Pancreas (tissue), 10 donors: ENCODE measurements around the gene TEAD2. TPM values are rescaled to one million over a fixed set of nuclear protein-coding genes. Genes with fewer than 3 reads are reported as not detected.
"Not testable (repeated sequence)": the region's sequence is repeated elsewhere in the genome, so short reads cannot be mapped to it uniquely, and the experiment has no call there.

Experiments
- ATAC-seq, 4 donors: fragments of 200-7000 bp; cut with Tn5 transposase; one replicate each; pipeline versions ENCODE4 v1.8.0 to v1.9.1; 2020; ENCODE audit warnings: mild to moderate bottlenecking in 4 of 4, moderate library complexity in 4 of 4
- DNase-seq, 6 donors: peaks; one replicate each; pipeline ENCODE4 v3.0.0-alpha.2; 2020
- FAIRE-seq: peaks from 2 replicates; lab custom pipeline; 2012; peaks lifted over from hg19 to GRCh38; lab: Jason Lieb, UNC
- H3K27ac ChIP-seq, 4 donors: fragments of 200-600 bp; sonication (generic); 1 replicate in 3 of 4; 2 replicates in 1 of 4; pipeline versions ENCODE4 v1.5.0 to v1.8.0; 2020
- H3K27me3 ChIP-seq, 4 donors: fragments of 200-600 bp; one replicate each; pipeline ENCODE4 v1.8.0; 2021
- H3K36me3 ChIP-seq, 3 donors: fragments of 200-600 bp; sonication (generic) in 1 of 3; one replicate each; pipeline versions ENCODE4 v1.5.0 to v1.8.0; 2020 to 2021
- H3K4me1 ChIP-seq, 3 donors: fragments of 200-600 bp; one replicate each; pipeline ENCODE4 v1.8.0; 2021
- H3K4me3 ChIP-seq, 4 donors: fragments of 200-600 bp; sonication (generic) in 2 of 4; one replicate each; pipeline versions ENCODE4 v1.5.0 to v1.8.0; 2020 to 2021
- H3K9me3 ChIP-seq, 4 donors: fragments of 200-600 bp; one replicate each; pipeline ENCODE4 v1.8.0; 2021
- CTCF ChIP-seq, 4 donors: fragments of 200-600 bp; sonication (generic) in 3 of 4; IDR thresholded peaks; one replicate each; pipeline versions ENCODE4 v1.5.0 to v1.8.0; 2021; ENCODE audit warnings: antibody characterized with exemption in 4 of 4
- WGBS, 2 donors: extraction: QIAGEN DNeasy Blood & Tissue Kit; methylation state at CpG; one replicate each; pipeline ENCODE4 v1.1.7; 2013; 5-methylcytosine and 5-hydroxymethylcytosine counted together
- intact Hi-C, 3 donors: fragments of 100-400 bp; cut with DNase I; formaldehyde crosslinking; loops; one replicate each; pipeline versions ENCODE4 v1.11.1 to v1.14.2; 2022
- polyA plus RNA-seq, 2 donors: library from polyadenylated mRNA; stranded (reverse); fragments of 200-250 nt; gene quantifications; one replicate each; pipeline ENCODE4 v1.2.3, GENCODE V29; 2013
- total RNA-seq, 6 donors: library from RNA; stranded (reverse); fragmentation: NEBNext Ultra II Directional in 4 of 6; extraction: Animal tissue kit (Norgen Biotek cat#: 25700) in 4 of 6; gene quantifications; one replicate each; pipeline versions ENCODE4 v1.2.1 to v1.2.4, GENCODE V29; 2021 to 2023
- donor health status: healthy with polysubstance abuse.
- donor health status: DM: no; HTN: no; CAD: no; lungs with moderate emphysema.
- donor health status: DM: no; HTN: no; CAD: no.
- donor health status: control.
- donor health status: control.
- donor health status: Bipolar disorder and iron deficiency.
- donor health status: DM: yes; HTN: yes; CAD: no.
- donor health status: DM: no; HTN: no; CAD: no.
- donor health status: DM: no; HTN: no; CAD: no.
- donor health status: DM: yes; HTN: yes; CAD: no.

Gene TEAD2
- total and polyA plus RNA-seq, 8 donors = 10.5 to 30.6 (median 14.7) TPM

GRCh38 chr19:49333811-49334288 lies 28.4 kb downstream of the TEAD2 start:
- intact Hi-C loops = no loop called here
- Histone ChIP-seq H3K27ac (no peak overlapping the region), H3K36me3 (peaks cover 0 to 7% (median 0%) of the 10 kb centered on the region in 3 donors), H3K27me3 (no peaks in the 10 kb centered on the region), H3K4me3 (no peak overlapping the region), H3K9me3 (no peaks in the 10 kb centered on the region), H3K4me1 (no peaks in the 10 kb centered on the region)
- WGBS, 2 donors = 68 to 80% methylated on average over 8 of the region's 8 CpGs
- FAIRE-seq (no peak), DNase-seq (peak in 1 of 6 donors; percentile 24), ATAC-seq (no peak)
- TF ChIP-seq CTCF (IDR thresholded peaks at IDR 0.05) = no peak

DNA sequence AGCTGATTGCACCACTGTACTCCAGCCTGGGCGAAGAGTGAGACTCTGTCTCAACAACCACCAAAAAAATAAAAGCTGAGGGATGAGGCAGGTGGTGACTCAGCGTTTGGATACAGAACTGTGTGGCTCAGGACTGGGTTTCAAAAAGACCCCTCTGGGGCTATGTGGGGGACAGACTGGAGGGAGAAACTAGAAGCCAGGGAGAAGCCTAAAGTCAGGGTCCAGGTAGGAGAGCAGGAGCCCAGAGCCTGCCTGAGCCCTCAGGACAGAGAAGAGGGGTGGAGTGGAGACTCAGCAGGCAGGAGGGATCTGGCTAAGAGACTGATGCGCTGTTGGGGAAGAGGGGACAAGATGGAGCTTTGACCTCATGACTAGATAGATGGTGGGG lies 28.8 kb downstream of the TEAD2 start:
- TF ChIP-seq CTCF (IDR thresholded peaks at IDR 0.05) = no peak
- no peak for ATAC-seq
- DNase-seq = peak in 1 of 6 donors; percentile 13
- H3K4me3 ChIP-seq = no peak overlapping the region
- H3K27ac ChIP-seq = no peak overlapping the region
- H3K4me1 ChIP-seq = no peaks in the 10 kb centered on the region
- no peaks in the 10 kb centered on the region for H3K27me3 ChIP-seq
- no peaks in the 10 kb centered on the region for H3K9me3 ChIP-seq
- H3K36me3 ChIP-seq = peaks cover 0 to 7% (median 0%) of the 10 kb centered on the region in 3 donors
- WGBS, 2 donors = 80 to 89% methylated on average over 3 of the region's 3 CpGs
- no peak for FAIRE-seq
- intact Hi-C loops = no loop called here

DNA sequence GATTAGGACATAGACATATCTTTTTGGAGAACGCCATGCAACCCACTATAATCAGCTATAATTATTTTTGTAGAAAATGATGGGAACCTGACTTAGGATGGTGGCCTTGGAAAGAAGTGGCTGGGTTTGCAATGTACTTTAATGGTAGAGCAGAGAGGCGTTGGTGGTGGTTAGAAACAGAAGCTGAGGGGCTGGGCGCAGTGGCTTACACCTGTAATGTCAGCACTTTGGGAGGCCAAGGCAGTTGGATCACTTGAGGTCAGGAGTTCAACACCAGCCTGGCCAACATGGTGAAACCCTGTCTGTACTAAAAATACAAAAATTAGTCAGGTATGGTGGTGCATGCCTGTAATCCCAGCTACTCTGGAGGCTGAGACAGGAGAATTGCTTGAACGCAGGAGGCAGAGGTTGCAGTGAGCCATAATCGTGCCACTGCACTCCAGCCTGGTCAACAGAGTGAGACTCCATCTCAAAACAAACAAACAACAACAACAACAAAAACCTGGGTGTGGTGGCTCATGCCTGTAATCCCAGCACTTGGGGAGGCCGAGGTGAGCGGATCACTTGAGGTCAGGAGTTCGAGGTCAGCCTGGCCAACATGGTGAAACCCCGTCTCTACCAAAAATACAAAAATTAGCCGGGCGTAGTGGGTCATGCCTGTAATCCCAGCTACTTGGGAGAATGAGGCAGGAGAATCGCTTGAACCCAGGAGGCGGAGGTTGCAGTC lies 29.4 kb downstream of the TEAD2 start:
- H3K4me3 ChIP-seq, intact Hi-C loops, ATAC-seq, H3K9me3 ChIP-seq, H3K4me1 ChIP-seq, H3K27me3 ChIP-seq, H3K27ac ChIP-seq, H3K36me3 ChIP-seq, FAIRE-seq: not testable (repeated sequence)
- DNase-seq = peak in 1 of 6 donors; percentile 5
- WGBS, 2 donors = 90 to 94% methylated on average over 13 of the region's 13 CpGs

DNA sequence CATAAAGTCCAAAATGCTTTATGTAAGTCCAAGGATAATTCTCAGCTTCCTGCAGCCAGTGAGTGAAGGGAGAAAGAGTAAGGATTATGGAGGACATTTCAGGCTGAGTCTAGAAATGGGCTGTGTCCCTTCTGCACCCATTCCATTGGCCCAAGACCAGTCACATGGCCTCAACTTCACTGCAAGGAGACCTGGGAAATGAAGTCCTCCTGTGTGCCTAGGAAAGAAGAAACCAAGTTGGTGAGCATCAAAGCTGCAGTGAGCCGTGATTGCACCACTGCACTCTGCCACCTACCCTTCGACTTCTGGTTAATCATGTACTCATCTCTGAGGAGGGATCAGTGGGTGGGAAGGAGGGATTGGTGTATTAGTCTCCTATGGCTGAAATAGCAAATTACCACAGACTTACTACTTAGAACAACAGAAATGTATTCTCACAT lies 30.6 kb downstream of the TEAD2 start:
- 69 to 73% methylated on average over 2 of the region's 2 CpGs for WGBS, 2 donors
- Histone ChIP-seq H3K36me3 (peaks cover 0 to 7% (median 0%) of the 10 kb centered on the region in 3 donors), H3K4me3 (no peak overlapping the region), H3K27me3 (no peaks in the 10 kb centered on the region), H3K27ac (no peak overlapping the region), H3K4me1 (no peaks in the 10 kb centered on the region), H3K9me3 (no peaks in the 10 kb centered on the region)
- FAIRE-seq (no peak), ATAC-seq (peak; percentile 64 to 89 (median 83)), DNase-seq (peak in 1 of 6 donors; percentile 31)
- no peak for TF ChIP-seq CTCF (IDR thresholded peaks at IDR 0.05)
- intact Hi-C loops = no loop called here

- FAIRE-seq, intact Hi-C loops, H3K36me3 ChIP-seq, ATAC-seq, H3K27me3 ChIP-seq, H3K4me3 ChIP-seq, H3K4me1 ChIP-seq, H3K27ac ChIP-seq, H3K9me3 ChIP-seq: not testable (repeated sequence)
- 95 to 99% methylated on average over 4 of the region's 4 CpGs for WGBS, 2 donors
- peak in 1 of 6 donors; percentile 4 for DNase-seq
Measured at GRCh38 chr19:49331187-49331586, 31.0 kb downstream of the TEAD2 start.

- no peak for DNase-seq
- Histone ChIP-seq H3K9me3 (no peaks in the 10 kb centered on the region), H3K4me3 (no peak overlapping the region), H3K4me1 (no peaks in the 10 kb centered on the region), H3K27me3 (no peaks in the 10 kb centered on the region), H3K36me3 (peaks cover 0 to 7% (median 0%) of the 10 kb centered on the region in 3 donors), H3K27ac (no peak overlapping the region)
- TF ChIP-seq CTCF (IDR thresholded peaks at IDR 0.05) = no peak
- no peak for ATAC-seq
- no peak for FAIRE-seq
- 96 to 100% methylated on average over 2 of the region's 2 CpGs for WGBS, 2 donors
- intact Hi-C loops = no loop called here
Measured at GRCh38 chr19:49328741-49329140, 33.5 kb downstream of the TEAD2 start.
